H1 (cell line): ENCODE data around the gene TPRA1.

ENCODE experiments used
- CTCF ChIP-seq, 3 experiments: IDR thresholded peaks; 1 replicate in 2 of 3; 2 replicates in 1 of 3; pipeline versions ENCODE4 v1.5.1 to v1.6.1; 2011; ENCODE audit warnings: low read length in 3 of 3, mild to moderate bottlenecking in 3 of 3, inconsistent platforms in 2 of 3, low read depth in 1 of 3, moderate library complexity in 1 of 3; ENCODE audit not compliant: insufficient read depth in 1 of 3; ENCODE audit errors: control extremely low read depth in 1 of 3
- EZH2 ChIP-seq: fragments of 200-600 bp; sonication (generic); IDR thresholded peaks from 2 replicates; pipeline ENCODE4 v1.7.1; 2012; ENCODE audit warnings: low read depth, mild to moderate bottlenecking, moderate library complexity, low read length, inconsistent platforms; ENCODE audit not compliant: severe bottlenecking
- GABPA ChIP-seq: IDR thresholded peaks from 2 replicates; pipeline ENCODE4 v1.6.1; 2011; ENCODE audit warnings: mild to moderate bottlenecking, low read length, moderate library complexity, borderline replicate concordance; ENCODE audit not compliant: insufficient read depth
- MAFK ChIP-seq: IDR thresholded peaks from 2 replicates; pipeline ENCODE4 v1.6.1; 2012; ENCODE audit warnings: low read depth, mild to moderate bottlenecking, improper control_type of control experiment, low read length
- MAX ChIP-seq: IDR thresholded peaks from 2 replicates; pipeline ENCODE4 v1.6.1; 2012; ENCODE audit warnings: inconsistent platforms
- POLR2A ChIP-seq, 2 experiments: IDR thresholded peaks; 1 replicate in 1 of 2; 2 replicates in 1 of 2; pipeline ENCODE4 v1.6.1; 2011; ENCODE audit warnings: low read depth in 2 of 2, low read length in 2 of 2, mild to moderate bottlenecking in 2 of 2; ENCODE audit errors: control extremely low read depth in 1 of 2
- TAF1 ChIP-seq: IDR thresholded peaks from 2 replicates; pipeline ENCODE4 v1.6.1; 2011; ENCODE audit warnings: mild to moderate bottlenecking, low read depth, low read length
- USF2 ChIP-seq: IDR thresholded peaks from 2 replicates; pipeline ENCODE4 v1.6.1; 2011; ENCODE audit warnings: low read length, improper control_type of control experiment

- TF ChIP-seq EZH2, result no peak
- TF ChIP-seq CTCF (IDR thresholded peaks at IDR 0.05; ENCODE audit: control extremely low read depth in 1 of 3, insufficient read depth in 1 of 3, low read depth in 1 of 3, low read length in 3 of 3), result no peak
- no peak for TF ChIP-seq POLR2A (IDR thresholded peaks at IDR 0.05; ENCODE audit: control extremely low read depth in 1 of 2, low read depth in 2 of 2, low read length in 2 of 2)
- no peak for TF ChIP-seq GABPA
- no peak for TF ChIP-seq TAF1
- no peak for TF ChIP-seq MAX
- TF ChIP-seq USF2, result no peak
- TF ChIP-seq MAFK, result no peak
Measured at GRCh38 chr3:127616836-127617605, 26.5 kb upstream of the TPRA1 start.
